ENCODE results near the gene AAK1.

DNA sequence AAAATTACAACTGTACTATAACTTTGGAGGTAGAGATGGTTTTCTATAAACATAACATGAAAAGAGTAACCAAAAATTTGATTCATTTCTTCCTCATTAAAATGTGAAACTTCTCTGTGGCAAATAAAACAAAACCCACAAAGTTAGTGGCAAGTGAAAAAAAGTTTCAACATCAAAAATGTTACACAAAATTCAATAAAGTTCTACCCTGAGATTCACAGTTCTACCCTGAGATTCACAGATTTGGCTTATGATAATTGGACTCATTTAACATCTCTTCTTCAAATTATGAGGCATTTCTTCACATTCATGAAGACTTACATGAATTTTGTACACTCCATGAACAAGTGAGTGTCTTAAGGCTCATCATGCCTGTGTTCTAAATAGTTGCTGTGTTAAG lies 51.0 kb downstream of the AAK1 start:
- TF ChIP-seq, protein P1, sequence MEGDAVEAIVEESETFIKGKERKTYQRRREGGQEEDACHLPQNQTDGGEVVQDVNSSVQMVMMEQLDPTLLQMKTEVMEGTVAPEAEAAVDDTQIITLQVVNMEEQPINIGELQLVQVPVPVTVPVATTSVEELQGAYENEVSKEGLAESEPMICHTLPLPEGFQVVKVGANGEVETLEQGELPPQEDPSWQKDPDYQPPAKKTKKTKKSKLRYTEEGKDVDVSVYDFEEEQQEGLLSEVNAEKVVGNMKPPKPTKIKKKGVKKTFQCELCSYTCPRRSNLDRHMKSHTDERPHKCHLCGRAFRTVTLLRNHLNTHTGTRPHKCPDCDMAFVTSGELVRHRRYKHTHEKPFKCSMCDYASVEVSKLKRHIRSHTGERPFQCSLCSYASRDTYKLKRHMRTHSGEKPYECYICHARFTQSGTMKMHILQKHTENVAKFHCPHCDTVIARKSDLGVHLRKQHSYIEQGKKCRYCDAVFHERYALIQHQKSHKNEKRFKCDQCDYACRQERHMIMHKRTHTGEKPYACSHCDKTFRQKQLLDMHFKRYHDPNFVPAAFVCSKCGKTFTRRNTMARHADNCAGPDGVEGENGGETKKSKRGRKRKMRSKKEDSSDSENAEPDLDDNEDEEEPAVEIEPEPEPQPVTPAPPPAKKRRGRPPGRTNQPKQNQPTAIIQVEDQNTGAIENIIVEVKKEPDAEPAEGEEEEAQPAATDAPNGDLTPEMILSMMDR (optimal IDR thresholded peaks at IDR 0.05 in 1 of 3, IDR thresholded peaks at IDR 0.05 in 1 of 3, conservative IDR thresholded peaks at IDR 0.05 in 1 of 3; ENCODE audit: extremely low read depth in 1 of 3, insufficient read depth in 2 of 3, low read length in 3 of 3), result no peak
- TF ChIP-seq EZH2 (IDR thresholded peaks at IDR 0.05; ENCODE audit: low read length), result no peak

Data from keratinocyte (primary cell).